ENCODE measurements around the gene TRPM5.
"Not testable (repeated sequence)": the region's sequence is repeated elsewhere in the genome, so short reads cannot be mapped to it uniquely, and the experiment has no call there.

The TRPM5 gene

GRCh38 chr11:2443881-2444820, at the start of gene TRPM5:
TSS of gene TRPM5 (minus strand) at chr11:2444514. CDS start at chr11:2423036, 21,478 bp downstream.
- DNase-seq (ENCODE audit: low read depth, low spot score) = no peak

GRCh38 chr11:2489083-2489482, 44.8 kb upstream of the TRPM5 start:
- no peak for DNase-seq (ENCODE audit: low read depth, low spot score)

DNA sequence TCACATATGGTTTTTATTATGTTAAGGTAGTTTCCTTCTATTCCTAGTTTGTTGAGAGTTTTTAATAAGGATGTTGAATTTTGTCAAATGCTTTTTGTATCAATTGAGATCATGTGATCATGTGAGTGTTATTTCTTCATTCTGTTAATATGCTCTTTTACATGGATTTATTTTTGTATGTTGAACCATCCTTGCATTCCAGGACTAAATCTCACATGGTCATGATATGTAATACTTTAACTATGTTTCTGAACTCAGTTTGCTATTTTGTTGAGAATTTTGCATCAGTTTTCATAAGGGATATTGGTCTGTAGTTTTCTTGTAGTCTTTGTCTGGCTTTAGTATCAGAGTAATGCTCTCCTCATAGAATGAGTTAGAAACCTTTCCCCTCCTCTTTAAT, 43.7 kb upstream of the TRPM5 start:
- DNase-seq (ENCODE audit: low read depth, low spot score) = no peak

DNA sequence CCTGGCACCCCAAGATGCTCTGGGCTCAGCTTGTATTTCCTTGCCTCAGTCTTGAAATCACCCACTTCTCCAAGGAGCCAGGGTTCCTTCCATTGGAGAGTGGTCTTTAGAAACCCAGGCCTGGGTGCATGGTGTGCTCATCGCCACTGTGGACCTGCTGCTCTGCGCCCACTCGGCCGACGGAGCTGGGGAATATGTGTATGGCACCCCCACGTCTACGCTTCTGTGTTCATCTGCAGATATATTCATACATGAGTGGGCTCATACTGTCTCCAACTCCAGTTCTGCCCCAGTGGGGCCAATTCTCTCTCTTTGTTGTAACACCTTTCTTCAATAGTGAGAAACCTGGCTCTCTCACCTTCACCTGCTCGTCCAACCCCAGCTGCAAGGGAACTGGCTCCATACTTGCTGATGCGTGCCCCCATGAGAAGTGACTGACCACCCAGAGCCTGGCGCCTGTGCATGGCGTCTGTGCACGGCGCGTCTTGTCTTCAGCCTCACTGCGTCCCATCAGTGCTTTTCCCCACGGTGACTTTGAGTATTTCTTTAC, 40.3 kb upstream of the TRPM5 start:
- DNase-seq (ENCODE audit: low read depth, low spot score) = no peak

- DNase-seq (ENCODE audit: low read depth, low spot score) = no peak
Observed at GRCh38 chr11:2483426-2483825, 39.1 kb upstream of the TRPM5 start.

DNA sequence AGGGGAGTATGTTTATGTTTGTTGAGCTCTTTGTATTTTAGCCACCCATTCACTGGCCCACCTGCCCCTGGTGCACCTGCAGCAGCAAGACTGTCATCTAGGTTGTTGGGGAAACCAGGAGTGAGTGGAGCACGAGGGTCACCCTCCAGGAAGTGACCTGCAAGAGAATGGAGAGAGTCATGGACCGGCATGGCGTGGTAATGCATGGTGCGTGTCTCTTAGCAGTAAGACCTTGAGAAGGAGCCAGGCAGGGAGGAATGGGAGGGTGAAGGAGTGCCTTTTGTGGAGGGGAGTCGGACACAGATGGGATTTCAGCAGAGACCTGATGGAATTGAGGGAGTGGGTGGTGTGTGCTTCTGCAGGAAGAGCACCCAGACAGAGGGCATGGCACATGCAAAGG, 38.4 kb upstream of the TRPM5 start:
- DNase-seq (ENCODE audit: low read depth, low spot score) = no peak

DNA sequence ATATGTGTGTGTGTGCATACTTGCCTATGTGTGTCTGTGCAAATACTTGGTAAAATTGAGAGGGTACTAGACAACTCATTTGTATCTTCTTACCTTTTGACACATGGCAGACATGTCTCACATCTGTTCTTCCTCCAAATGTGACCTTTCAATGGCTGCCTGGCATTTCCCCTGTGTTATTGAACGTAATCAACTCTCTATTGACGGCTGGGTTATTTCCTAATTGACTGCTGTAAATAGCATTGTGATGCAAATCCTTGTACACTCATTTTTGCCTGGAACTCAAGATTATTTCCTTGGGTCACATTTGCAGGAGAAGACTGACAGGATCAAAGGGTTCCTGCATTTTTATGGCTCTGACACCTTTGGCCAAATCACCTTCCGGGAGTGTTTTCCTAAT, 37.9 kb upstream of the TRPM5 start:
- no peak for DNase-seq (ENCODE audit: low read depth, low spot score)

DNA sequence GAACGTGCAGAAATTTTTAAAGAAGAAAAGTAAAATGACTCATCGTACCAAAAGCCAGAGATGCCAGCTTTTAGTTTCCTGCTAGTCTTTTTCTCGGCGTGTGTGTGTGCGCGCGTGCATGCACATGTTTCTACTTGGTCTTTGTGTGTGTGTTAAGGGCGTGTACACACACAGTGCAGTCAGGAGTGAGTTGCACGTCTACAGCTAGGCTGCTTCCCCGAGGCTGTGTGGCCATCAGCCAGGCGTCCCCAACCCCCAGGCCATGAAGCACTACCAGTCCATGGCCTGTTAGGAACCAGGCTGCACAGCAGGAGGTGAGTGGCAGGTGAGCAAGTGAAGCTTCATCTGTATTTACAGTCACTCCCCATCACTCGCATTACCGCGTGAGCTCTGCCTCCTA, 36.9 kb upstream of the TRPM5 start:
- DNase-seq (ENCODE audit: low read depth, low spot score) = no peak

GRCh38 chr11:2480874-2481220, 36.5 kb upstream of the TRPM5 start:
- no peak for DNase-seq (ENCODE audit: low read depth, low spot score)

DNA sequence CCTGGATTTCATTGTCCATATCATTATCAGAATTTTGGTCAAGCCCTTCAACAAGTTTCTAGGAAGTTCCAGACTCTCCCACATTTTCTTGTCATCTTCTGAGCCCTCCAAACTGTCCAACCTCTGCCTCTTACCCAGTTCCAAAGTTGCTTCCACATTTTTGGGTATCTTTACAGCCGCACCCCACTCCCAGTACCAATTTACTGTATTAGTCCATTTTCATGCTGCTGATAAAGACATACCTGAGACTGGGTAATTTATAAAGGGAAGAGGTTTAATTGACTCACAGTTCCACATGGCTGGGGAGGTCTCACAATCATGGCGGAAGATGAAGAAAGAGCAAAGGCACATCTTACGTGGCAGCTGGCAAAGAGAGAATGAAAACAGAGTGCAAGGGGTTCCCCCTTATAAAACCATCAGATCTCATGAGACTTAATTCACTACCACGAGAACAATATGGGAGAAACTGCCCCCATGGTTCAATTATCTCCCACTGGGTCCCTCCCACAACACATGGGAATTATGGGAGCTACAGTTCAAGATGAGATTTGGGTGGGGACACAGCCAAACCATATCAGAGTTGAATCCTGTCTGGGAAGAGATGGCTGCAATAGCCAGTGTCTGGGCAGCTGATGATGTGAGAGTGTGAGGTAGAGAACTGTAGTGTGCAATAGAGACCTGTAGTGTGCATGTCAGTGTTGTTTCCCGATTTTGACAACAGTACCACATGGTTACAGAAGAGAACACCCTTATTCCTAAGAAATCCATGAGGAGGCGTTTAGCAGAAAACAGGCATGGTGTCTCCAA, 36.0 kb upstream of the TRPM5 start:
- DNase-seq (ENCODE audit: low read depth, low spot score) = not testable (repeated sequence)

DNA sequence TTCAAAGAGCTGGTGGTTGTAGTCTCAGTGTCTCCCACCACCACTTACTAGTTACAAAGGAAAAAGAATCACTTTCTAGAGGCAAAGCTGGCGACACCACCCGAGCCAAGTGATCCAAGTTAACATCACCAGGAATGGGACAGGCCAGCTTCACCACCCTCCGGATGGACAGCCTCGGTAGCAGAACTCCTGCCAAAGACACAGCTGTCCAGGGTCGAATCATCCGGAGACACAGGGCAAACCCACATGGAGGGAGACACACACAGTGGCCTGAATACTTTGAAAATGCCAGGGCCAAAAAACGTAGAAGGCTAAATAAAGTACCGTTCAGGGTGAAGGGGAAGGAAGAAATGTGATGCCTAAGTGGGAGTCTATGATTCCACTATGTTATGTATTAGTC, 33.6 kb upstream of the TRPM5 start:
- no peak for DNase-seq (ENCODE audit: low read depth, low spot score)

DNA sequence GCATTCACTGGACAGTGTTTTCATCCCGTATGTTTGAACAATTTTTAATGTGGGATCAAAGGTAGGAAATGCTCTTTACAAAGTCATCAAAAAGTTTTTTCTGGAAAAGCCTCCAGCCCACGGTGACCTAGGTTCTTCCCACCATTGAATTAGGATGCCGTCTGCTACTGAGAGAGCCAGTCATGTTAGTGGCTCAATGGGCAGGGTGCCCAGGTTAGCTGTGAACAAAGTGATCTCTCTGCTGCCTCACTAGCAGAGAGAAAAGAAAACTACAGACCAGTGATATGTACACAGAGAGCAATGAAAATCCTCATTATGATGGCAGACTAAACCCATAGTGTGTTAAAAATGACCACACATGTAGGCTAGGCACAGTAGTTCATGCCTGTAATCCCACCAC, 32.9 kb upstream of the TRPM5 start:
- no peak for DNase-seq (ENCODE audit: low read depth, low spot score)

DNA sequence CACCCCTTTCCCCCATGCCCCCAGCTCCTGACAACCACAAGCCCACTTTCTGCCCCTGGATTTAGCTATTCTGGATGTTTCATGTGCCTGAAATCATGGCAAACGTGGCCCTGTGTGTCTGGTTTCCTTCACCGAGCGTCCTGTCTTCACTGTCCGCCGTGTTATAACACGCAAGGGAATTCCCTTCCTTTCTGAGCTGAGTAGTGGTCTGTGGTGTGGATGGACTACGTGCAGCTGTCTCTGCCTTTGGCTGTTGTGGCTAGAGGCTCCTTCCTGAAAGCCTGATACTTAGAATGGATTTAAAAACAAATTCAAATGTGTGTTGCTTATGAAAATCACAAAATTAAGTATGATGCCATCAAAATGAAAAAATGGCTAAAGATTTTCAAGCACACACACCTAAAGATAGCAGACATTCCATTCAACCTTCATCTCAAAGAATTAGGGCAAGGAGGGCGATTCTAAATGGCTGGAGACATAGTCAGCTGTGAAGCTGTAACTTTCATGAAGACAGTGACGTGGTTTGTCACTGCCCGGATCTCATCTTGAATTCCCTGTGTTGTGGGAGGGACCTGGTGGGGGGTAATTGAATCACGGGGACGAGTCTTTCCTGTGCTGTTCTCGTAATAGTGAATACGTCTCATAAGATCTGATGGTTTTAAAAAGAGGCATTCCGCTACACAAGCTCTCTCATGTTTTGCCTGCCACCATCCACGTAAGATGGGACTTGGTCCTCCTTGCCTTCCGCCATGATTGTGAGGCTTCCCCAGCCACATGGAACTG, 31.0 kb upstream of the TRPM5 start:
- DNase-seq (ENCODE audit: low read depth, low spot score) = no peak

- no peak for DNase-seq (ENCODE audit: low read depth, low spot score)
Observed at GRCh38 chr11:2474059-2474901, 30.0 kb upstream of the TRPM5 start.

DNA sequence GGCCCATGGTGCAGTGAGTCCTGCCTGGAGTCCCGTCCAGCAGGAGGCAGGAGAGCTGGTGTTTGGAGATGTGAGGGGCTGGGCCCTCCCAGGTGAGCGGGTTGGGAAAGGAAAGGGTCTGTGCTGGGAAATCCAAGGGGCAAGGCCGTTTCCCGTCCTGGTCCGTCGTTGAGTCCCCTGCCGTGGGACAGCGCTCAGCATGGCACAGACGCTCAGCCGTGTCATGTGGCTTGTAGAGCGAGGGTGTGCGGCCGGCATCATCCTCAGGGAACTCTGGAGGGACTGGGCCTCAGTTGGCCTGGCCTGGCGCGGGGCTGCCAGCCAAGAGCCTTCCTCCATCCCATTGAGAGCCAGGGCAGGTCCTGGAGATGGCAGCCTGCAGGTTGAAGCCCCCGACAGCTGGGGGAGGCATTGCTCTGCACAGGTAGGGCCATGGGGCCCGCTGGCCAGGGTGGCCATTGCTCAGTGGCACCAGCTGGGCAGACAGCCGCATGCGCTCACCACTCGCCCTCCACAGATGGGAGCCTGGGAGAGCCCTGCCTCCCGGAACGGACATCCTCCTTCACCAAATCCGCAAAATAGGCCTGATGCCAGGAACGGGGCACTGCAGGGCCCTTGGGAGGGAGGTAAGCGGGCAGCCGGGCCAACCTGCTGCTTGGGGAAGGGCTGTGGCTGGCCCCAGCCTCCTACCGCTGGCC, 29.2 kb upstream of the TRPM5 start:
- no peak for DNase-seq (ENCODE audit: low read depth, low spot score)

GRCh38 chr11:2472428-2473186, 28.3 kb upstream of the TRPM5 start:
- no peak for DNase-seq (ENCODE audit: low read depth, low spot score)

- no peak for DNase-seq (ENCODE audit: low read depth, low spot score)
Observed at GRCh38 chr11:2471804-2472096, 27.4 kb upstream of the TRPM5 start.

GRCh38 chr11:2471048-2471803, 26.9 kb upstream of the TRPM5 start:
- DNase-seq (ENCODE audit: low read depth, low spot score) = no peak

GRCh38 chr11:2470495-2470894, 26.2 kb upstream of the TRPM5 start:
- DNase-seq (ENCODE audit: low read depth, low spot score) = no peak
